ENCODE data around the gene SPEN. TPM values are rescaled to one million over a fixed set of nuclear protein-coding genes. Genes with fewer than 3 reads are reported as not detected.
A peak's percentile ranks its signal among the peaks of the same experiment; 100 is the strongest.
"Not testable (repeated sequence)": the region's sequence is repeated elsewhere in the genome, so short reads cannot be mapped to it uniquely, and the experiment has no call there.

Gene SPEN
- total RNA-seq, 1 experiment from 2014 or later, result 48.3 TPM

DNA sequence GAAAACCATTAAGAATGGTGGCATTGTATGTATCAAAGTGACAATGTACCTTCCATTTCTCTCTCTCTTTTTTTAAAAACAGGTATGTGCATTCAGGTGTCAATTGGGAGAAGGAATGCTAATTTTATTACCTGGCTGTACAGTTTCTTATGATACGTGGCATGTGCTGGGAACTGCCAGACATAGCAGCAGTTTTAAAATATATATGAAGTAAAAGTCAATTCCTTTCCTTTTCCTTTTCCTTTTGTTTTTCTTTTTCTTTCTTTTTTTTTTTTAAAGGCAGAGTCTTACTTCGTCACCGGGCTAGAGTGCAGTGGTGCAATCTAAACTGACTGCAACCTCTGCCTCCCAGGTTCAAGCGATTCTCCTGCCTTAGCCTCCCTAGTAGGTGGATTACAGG lies 37.0 kb downstream of the SPEN start:
- H3K27ac Mint-ChIP-seq (ENCODE audit: unreplicated experiment), result no peak overlapping the region
- TF ChIP-seq, protein P1, sequence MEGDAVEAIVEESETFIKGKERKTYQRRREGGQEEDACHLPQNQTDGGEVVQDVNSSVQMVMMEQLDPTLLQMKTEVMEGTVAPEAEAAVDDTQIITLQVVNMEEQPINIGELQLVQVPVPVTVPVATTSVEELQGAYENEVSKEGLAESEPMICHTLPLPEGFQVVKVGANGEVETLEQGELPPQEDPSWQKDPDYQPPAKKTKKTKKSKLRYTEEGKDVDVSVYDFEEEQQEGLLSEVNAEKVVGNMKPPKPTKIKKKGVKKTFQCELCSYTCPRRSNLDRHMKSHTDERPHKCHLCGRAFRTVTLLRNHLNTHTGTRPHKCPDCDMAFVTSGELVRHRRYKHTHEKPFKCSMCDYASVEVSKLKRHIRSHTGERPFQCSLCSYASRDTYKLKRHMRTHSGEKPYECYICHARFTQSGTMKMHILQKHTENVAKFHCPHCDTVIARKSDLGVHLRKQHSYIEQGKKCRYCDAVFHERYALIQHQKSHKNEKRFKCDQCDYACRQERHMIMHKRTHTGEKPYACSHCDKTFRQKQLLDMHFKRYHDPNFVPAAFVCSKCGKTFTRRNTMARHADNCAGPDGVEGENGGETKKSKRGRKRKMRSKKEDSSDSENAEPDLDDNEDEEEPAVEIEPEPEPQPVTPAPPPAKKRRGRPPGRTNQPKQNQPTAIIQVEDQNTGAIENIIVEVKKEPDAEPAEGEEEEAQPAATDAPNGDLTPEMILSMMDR (IDR thresholded peaks at IDR 0.05; ENCODE audit: unreplicated experiment), result no peak
- no TSS peak for BruUV-seq (replicated peaks)
- H3K4me3 Mint-ChIP-seq (ENCODE audit: low read depth, unreplicated experiment), result no peak overlapping the region
- no peak for DNase-seq
- H3K9me3 Mint-ChIP-seq (ENCODE audit: low read depth, unreplicated experiment), result no peaks in the 10 kb centered on the region
- peaks cover 19% of the 10 kb centered on the region for H3K36me3 Mint-ChIP-seq (ENCODE audit: insufficient read depth, unreplicated experiment)
- no peaks in the 10 kb centered on the region for H3K27me3 Mint-ChIP-seq (ENCODE audit: unreplicated experiment)
- H3K4me1 Mint-ChIP-seq (ENCODE audit: low read depth, unreplicated experiment), result peaks cover 11% of the 10 kb centered on the region
- CTCF ChIA-PET, result no interaction called here
- intact Hi-C loops (cut with micrococcal nuclease; ENCODE audit: unreplicated experiment), result no loop called here

DNA sequence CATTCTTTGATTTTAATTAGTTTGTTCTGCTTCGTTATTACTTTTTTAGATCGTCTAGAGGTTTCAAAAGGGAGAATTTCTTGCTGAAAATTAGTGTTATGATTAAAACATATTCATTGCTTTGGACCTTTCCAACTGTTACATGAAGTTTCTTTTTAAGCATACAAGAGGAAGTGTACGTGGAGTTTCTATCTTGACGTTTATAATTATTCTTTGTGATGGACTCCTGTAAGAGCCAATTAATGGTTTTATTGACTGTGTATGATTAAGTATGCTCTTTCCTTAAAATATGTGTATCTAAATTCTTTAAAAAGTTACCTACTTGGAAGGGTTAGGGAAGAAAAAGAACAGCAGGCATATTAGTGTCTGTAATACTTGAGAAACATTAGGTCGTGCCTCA lies 37.8 kb downstream of the SPEN start:
- CTCF ChIA-PET, result interaction anchor here (0.6 kb wide), 2 partner anchors 36 to 92 kb away, joined by 3 to 5 read pairs; no protein-coding TSS in a partner anchor
- peaks cover 21% of the 10 kb centered on the region for H3K36me3 Mint-ChIP-seq (ENCODE audit: insufficient read depth, unreplicated experiment)
- H3K4me3 Mint-ChIP-seq (ENCODE audit: low read depth, unreplicated experiment), result no peak overlapping the region
- TF ChIP-seq, protein P1 (IDR thresholded peaks at IDR 0.05; ENCODE audit: unreplicated experiment), result no peak
- no peaks in the 10 kb centered on the region for H3K27me3 Mint-ChIP-seq (ENCODE audit: unreplicated experiment)
- no peaks in the 10 kb centered on the region for H3K9me3 Mint-ChIP-seq (ENCODE audit: low read depth, unreplicated experiment)
- no peak for DNase-seq
- intact Hi-C loops (cut with micrococcal nuclease; ENCODE audit: unreplicated experiment), result no loop called here
- H3K27ac Mint-ChIP-seq (ENCODE audit: unreplicated experiment), result peak overlapping the region; percentile 74
- peaks cover 11% of the 10 kb centered on the region for H3K4me1 Mint-ChIP-seq (ENCODE audit: low read depth, unreplicated experiment)
- no TSS peak for BruUV-seq (replicated peaks)

DNA sequence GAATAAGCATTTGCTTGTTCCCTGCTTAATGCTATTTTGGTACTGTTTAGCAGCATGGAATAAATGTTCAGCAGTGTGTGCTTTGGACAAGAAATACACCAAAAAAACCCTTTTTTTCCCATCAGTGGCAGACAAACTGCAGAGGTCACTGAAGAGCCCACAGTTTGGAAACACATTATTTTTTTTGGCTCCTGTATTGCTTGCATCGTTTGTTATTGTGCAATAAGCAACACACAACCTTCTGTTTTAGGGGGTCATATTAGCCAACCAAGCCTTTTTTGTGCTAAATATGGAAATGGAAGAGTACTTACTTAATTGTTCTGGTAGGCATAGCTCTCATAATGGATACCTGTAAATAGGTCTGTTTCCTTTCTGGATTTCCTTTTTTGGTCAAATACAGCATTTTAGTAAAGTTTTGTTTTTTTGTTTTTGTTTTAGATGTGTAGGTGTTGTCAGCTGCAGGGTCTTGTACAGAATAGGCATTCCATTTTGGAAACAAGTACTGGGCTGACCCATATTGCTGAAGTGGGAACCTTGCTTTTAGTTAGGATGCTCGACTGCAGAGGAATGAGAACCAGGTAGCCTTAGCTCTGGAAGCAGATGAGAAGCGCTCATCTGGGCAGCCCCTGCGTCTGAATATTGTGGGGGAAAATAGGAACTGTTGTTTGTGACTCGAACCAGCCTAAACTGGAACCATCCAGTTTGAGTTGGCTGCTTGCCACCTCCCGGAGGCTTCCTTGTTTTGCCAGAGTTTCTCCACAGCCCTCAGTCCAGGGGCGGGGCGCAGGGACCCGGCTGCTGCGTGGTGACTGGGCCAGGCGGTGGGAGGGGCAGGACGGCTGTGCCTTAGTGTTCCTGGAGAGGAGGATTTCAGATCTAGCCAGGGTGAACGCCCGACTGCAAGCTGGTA lies 38.4 kb downstream of the SPEN start:
- peak overlapping the region; percentile 55 for H3K4me3 Mint-ChIP-seq (ENCODE audit: low read depth, unreplicated experiment)

DNA sequence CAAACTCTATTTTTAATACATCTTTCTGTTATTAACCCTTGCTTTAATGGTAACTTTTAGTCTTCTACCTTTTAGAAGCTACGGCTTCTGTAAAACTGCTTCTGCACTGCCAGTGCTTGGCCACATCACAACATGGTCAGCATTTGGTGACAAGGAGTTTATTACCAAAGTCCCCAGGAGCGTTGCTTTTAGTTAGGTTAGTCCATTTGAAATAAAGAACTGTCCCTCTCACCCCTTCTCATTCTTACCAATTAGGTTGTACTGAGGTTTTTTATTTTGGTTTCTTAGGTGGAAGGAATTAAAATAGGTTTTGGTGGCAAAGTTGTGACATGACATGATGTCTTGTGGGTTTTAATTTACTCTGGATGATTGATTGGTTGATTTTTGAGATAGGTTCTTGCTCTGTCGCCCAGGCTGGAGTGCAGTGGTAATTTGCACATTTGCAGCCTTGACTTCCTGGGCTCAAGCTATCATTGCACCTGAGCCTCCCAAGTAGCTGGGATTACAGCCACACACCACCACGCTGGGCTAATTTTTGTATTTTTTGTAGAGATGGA lies 39.2 kb downstream of the SPEN start:
- intact Hi-C loops (cut with micrococcal nuclease; ENCODE audit: unreplicated experiment), result no loop called here
- peaks cover 18% of the 10 kb centered on the region for H3K4me1 Mint-ChIP-seq (ENCODE audit: low read depth, unreplicated experiment)
- CTCF ChIA-PET, result interaction anchor here (0.6 kb wide), 2 partner anchors 22 to 23 kb away, joined by 3 to 6 read pairs; no protein-coding TSS in a partner anchor
- no peaks in the 10 kb centered on the region for H3K9me3 Mint-ChIP-seq (ENCODE audit: low read depth, unreplicated experiment)
- TF ChIP-seq, protein P1 (IDR thresholded peaks at IDR 0.05; ENCODE audit: unreplicated experiment), result no peak
- H3K36me3 Mint-ChIP-seq (ENCODE audit: insufficient read depth, unreplicated experiment), result peaks cover 23% of the 10 kb centered on the region
- H3K27me3 Mint-ChIP-seq (ENCODE audit: unreplicated experiment), result no peaks in the 10 kb centered on the region
- H3K27ac Mint-ChIP-seq (ENCODE audit: unreplicated experiment), result no peak overlapping the region
- peak overlapping the region; percentile 55 for H3K4me3 Mint-ChIP-seq (ENCODE audit: low read depth, unreplicated experiment)
- no peak for DNase-seq
- BruUV-seq (replicated peaks), result no TSS peak

More for the DNA sequence above, 38.4 kb downstream of the SPEN start:
- peaks cover 27% of the 10 kb centered on the region for H3K36me3 Mint-ChIP-seq (ENCODE audit: insufficient read depth, unreplicated experiment)
- CTCF ChIA-PET, result interaction anchor here (0.6 kb wide), 4 partner anchors 21 to 91 kb away, joined by 3 to 6 read pairs (median 4); no protein-coding TSS in a partner anchor
- no TSS peak for BruUV-seq (replicated peaks)
- peak; percentile 90 for DNase-seq
- intact Hi-C loops (cut with micrococcal nuclease; ENCODE audit: unreplicated experiment), result no loop called here
- H3K4me1 Mint-ChIP-seq (ENCODE audit: low read depth, unreplicated experiment), result peaks cover 16% of the 10 kb centered on the region
- TF ChIP-seq, protein P1 (IDR thresholded peaks at IDR 0.05; ENCODE audit: unreplicated experiment), result no peak
- H3K27ac Mint-ChIP-seq (ENCODE audit: unreplicated experiment), result peak overlapping the region; percentile 74
- H3K27me3 Mint-ChIP-seq (ENCODE audit: unreplicated experiment), result no peaks in the 10 kb centered on the region
- no peaks in the 10 kb centered on the region for H3K9me3 Mint-ChIP-seq (ENCODE audit: low read depth, unreplicated experiment)

DNA sequence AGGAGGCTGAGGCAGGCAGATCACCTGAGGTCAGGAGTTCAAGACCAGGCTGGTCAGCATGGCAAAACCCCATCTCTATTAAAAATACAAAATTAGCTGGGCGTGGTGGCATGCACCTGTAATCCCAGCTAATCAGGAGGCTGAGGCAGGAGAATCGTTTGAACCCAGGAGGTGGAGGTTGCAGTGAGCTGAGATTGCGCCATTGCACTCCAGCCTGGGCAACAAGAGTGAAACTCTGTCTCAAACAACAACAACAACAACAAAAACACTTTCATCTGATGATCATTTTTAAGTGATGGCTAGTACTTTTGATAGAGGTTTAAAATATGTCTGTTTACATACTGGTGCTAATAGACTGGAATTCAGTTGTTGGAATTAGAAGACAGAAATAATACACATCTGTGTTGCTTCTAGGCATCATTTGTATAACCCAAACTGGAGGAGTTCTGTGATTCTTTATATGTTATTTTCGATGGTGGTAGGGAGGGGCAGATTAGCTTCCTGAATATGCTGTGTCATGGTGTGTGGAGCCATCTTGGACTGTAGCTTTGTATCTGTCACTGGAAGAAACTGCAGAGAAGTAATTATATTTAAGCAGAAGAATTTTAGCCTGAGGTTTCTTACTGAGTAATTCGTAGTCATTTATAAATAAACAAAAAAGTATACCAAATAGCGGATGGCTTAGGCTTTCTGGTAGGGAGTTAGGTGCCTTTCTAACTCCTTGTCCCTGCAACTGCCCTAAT lies 45.5 kb downstream of the SPEN start:
- H3K9me3 Mint-ChIP-seq (ENCODE audit: low read depth, unreplicated experiment); H3K4me3 Mint-ChIP-seq (ENCODE audit: low read depth, unreplicated experiment); intact Hi-C loops (cut with micrococcal nuclease; ENCODE audit: unreplicated experiment); H3K27me3 Mint-ChIP-seq (ENCODE audit: unreplicated experiment); BruUV-seq (replicated peaks); DNase-seq; CTCF ChIA-PET: not testable (repeated sequence)
- Mint-ChIP-seq H3K4me1 (ENCODE audit: low read depth, unreplicated experiment) (peaks cover 12% of the 10 kb centered on the region), H3K27ac (ENCODE audit: unreplicated experiment) (peak overlapping the region; percentile 52), H3K36me3 (ENCODE audit: insufficient read depth, unreplicated experiment) (peaks cover 16% of the 10 kb centered on the region)
